Measurements from ENCODE around the gene TMEM88.
"Not testable (repeated sequence)": the region's sequence is repeated elsewhere in the genome, so short reads cannot be mapped to it uniquely, and the experiment has no call there.

The TMEM88 gene

GRCh38 chr17:7854851-7855659, at the start of gene TMEM88:
TMEM88 (plus strand) TSS chr17:7855066; CDS start chr17:7855075, 9 bp downstream.
- TF ChIP-seq, protein P1, sequence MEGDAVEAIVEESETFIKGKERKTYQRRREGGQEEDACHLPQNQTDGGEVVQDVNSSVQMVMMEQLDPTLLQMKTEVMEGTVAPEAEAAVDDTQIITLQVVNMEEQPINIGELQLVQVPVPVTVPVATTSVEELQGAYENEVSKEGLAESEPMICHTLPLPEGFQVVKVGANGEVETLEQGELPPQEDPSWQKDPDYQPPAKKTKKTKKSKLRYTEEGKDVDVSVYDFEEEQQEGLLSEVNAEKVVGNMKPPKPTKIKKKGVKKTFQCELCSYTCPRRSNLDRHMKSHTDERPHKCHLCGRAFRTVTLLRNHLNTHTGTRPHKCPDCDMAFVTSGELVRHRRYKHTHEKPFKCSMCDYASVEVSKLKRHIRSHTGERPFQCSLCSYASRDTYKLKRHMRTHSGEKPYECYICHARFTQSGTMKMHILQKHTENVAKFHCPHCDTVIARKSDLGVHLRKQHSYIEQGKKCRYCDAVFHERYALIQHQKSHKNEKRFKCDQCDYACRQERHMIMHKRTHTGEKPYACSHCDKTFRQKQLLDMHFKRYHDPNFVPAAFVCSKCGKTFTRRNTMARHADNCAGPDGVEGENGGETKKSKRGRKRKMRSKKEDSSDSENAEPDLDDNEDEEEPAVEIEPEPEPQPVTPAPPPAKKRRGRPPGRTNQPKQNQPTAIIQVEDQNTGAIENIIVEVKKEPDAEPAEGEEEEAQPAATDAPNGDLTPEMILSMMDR (IDR thresholded peaks at IDR 0.05; ENCODE audit: control extremely low read depth, extremely low read depth, low read depth, missing control alignments) = no peak
- ChIA-PET CTCF (interaction anchor here (1.7 to 2.8 kb wide), 2 partner anchors 112 to 134 kb away, joined by 3 to 8 read pairs; no protein-coding TSS in a partner anchor), POLR2A (no interaction called here)
- no peak for DNase-seq (ENCODE audit: extremely low spot score)

GRCh38 chr17:7806587-7806986, 48.3 kb upstream of the TMEM88 start:
- TF ChIP-seq, protein P1 (IDR thresholded peaks at IDR 0.05; ENCODE audit: control extremely low read depth, extremely low read depth, low read depth, missing control alignments) = no peak
- DNase-seq (ENCODE audit: extremely low spot score) = no peak
- POLR2A ChIA-PET = no interaction called here
- CTCF ChIA-PET = no interaction called here

DNA sequence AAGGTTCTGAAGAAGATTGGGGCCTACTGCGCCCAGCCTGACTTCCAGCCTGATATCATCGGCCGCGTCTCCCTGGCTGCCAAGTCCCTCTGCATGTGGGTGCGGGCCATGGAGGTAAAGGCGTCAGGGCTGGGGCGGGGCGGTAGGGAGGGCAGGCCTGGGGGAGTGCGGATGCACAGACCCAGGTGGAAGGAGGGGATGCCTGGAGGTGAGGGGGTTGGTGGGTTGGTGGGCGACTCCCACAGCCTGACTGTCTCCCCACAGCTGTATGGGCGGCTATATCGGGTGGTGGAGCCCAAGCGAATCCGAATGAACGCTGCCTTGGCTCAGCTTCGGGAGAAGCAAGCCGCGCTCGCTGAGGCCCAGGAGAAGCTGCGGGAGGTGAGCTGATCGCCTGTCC, 47.7 kb upstream of the TMEM88 start:
- TF ChIP-seq, protein P1 (IDR thresholded peaks at IDR 0.05; ENCODE audit: control extremely low read depth, extremely low read depth, low read depth, missing control alignments) = no peak
- ChIA-PET POLR2A (no interaction called here), CTCF (no interaction called here)
- no peak for DNase-seq (ENCODE audit: extremely low spot score)

DNA sequence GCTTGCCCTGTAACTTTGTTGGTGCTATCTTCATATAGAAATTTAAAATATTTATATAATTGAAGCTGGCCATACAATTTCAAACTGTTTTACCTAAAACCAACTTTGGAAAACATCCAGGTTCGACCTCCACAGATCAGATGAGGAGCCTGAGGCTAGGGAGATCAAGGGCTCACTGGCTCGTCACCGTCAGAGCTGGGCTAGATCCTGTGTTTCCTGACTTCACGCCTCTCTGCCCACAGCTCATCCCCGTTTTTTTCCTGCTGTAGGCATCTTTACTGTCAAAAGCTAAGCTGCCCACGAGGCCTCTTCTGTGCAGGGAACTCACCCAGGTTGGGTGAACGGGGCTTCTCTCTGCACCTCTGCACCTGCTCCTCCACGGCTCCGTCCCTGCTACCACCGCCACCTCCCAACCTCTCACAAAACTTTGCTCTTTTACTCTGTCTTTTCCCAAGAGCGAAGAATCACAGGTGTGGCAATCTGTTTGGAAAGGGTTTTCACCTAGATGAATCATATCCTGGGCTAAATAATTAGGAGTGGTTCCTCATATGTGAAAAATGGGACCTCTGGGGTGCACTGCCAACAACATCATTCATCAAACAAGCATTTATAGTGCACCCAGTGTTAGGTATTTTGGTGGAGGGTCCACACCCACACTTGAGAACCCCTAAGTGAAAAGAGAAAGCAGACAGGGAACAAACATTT, 45.6 kb upstream of the TMEM88 start:
- DNase-seq (ENCODE audit: extremely low spot score) = no peak
- POLR2A ChIA-PET = no interaction called here
- CTCF ChIA-PET = interaction anchor here (1.0 to 1.1 kb wide), 2 partner anchors 9 to 18 kb away, joined by 3 to 4 read pairs; no protein-coding TSS in a partner anchor

DNA sequence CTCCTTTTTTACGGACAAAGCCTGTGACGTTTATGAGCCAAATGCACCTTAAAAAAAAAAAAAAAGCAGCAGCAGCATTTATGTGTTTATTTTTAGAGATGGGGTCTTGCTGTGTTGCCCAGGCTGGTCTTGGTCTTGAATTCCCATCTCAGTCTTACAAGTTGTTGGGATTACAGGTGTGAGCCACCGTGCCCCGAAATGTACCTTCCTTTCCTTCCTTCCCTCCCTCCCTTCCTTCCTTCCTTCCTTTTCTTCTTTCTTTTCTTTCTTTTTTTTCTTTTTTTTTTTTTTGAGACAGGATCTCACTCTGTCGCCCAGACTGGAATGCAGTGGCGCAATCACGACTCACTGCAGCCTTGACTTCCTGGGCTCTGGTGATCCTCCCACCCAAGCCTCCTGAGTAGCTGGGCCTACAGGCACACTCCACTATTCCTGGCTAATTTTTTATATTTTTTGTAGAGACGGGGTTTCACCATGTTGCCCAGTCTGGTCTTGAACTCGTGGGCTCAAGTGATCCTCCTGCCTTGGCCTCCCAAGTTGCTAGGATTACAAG, 45.0 kb upstream of the TMEM88 start:
- CTCF ChIA-PET = interaction anchor here (3.0 kb wide), 1 partner anchor 66 kb away, joined by 8 read pairs; no protein-coding TSS in a partner anchor
- POLR2A ChIA-PET = interaction anchor here (0.7 kb wide), 1 partner anchor 174 kb away, joined by 8 read pairs; no protein-coding TSS in a partner anchor

More for the DNA sequence above, 45.6 kb upstream of the TMEM88 start:
- TF ChIP-seq, protein P1 (IDR thresholded peaks at IDR 0.05; ENCODE audit: control extremely low read depth, extremely low read depth, low read depth, missing control alignments) = no peak

GRCh38 chr17:7811251-7811650, 43.6 kb upstream of the TMEM88 start:
- DNase-seq (ENCODE audit: extremely low spot score) = no peak
- TF ChIP-seq, protein P1 (IDR thresholded peaks at IDR 0.05; ENCODE audit: control extremely low read depth, extremely low read depth, low read depth, missing control alignments) = no peak
- POLR2A ChIA-PET = no interaction called here
- CTCF ChIA-PET = interaction anchor here (0.8 to 3.0 kb wide), 3 partner anchors 67 to 230 kb away, joined by 3 to 8 read pairs (median 3); no protein-coding TSS in a partner anchor

More for the DNA sequence above, 45.0 kb upstream of the TMEM88 start:
- DNase-seq (ENCODE audit: extremely low spot score) = not testable (repeated sequence)

Data from GM10248 (cell line).